GM21528 (cell line): ENCODE results near the gene CEP152.
A peak's percentile ranks its signal among the peaks of the same experiment; 100 is the strongest.
"Not testable (repeated sequence)": the region's sequence is repeated elsewhere in the genome, so short reads cannot be mapped to it uniquely, and the experiment has no call there.

Experiments used
- ATAC-seq: cut with Tn5 transposase; IDR thresholded peaks from one replicate; pipeline ENCODE4 v1.9.1; 2021; ENCODE audit warnings: mild to moderate bottlenecking, moderate library complexity; ENCODE audit not compliant: unreplicated experiment, low FRiP score

The CEP152 gene

DNA sequence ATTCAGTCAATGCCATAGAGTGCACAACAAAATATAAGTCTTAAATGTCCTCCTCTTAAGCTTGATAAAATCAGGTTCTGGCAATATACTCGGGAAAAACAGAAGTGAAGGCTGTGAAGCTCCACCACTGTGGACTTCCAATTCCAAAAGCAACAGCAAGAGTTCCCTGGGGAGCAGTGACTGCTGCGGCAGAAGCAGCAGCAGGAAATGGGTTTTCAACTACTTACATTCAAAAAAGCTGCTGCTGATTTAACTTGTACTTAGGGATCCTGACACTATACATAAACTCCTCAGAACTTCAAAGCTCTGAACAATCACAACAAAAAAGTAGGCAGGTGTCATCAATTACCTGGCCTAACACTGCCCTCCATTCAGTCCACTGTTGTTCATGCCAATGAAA lies 4.7 kb downstream of the CEP152 start:
- ATAC-seq = no peak

DNA sequence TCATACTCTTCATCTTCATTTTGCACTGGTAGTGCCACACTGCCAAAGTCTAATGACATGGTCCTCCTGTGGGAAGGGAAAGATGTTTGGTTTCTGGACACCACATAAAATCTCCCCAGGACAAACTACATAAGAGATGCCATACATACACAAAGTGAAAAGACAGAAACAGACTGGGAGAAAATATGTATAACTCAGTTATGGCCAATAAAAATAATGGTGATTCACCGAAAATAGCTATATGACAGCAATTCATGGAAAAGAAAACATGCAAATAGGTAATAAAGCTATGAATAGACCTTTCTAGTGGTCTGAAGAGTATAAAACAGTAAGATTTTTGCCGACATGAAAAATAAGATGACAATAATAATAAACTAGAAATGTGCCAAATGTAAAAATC lies 5.3 kb downstream of the CEP152 start:
- no peak for ATAC-seq

DNA sequence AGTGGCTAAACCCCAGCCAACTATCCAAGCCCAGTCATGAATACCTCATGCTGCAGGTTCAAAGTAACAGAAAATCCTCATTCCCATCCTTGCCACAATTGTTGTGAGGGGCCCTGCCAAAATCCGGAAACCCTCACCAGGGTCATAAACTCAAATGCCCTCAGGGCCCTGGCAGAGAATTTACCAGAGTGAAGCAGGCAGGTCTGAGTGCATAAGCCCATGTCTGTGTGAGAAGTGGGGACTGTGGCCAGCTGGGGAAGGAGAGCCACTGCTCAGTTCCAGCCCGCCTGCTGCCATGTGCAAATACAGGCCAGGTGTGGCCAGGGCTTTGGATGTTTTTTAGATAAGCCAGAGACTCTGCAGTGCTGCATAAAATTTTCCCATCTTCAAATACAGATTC lies 7.0 kb downstream of the CEP152 start:
- ATAC-seq = no peak

DNA sequence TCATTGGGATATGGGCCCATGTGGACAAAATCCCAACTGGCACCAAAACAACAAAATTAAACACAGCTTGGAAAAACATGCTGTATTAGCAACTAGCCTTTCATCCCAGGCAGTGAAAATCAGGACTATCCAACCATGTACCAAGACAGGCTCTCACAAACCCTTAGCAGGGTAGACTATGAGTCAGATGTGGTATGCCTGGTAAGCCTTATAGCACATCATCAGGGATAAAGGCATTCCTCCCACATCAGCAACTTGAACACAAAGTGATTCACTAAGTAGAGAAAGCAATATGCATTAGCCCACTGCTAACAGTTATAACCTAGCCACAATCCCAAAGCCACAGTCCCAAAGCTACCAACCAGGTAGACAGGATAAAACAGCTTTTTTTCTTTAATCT lies 8.0 kb downstream of the CEP152 start:
- no peak for ATAC-seq

DNA sequence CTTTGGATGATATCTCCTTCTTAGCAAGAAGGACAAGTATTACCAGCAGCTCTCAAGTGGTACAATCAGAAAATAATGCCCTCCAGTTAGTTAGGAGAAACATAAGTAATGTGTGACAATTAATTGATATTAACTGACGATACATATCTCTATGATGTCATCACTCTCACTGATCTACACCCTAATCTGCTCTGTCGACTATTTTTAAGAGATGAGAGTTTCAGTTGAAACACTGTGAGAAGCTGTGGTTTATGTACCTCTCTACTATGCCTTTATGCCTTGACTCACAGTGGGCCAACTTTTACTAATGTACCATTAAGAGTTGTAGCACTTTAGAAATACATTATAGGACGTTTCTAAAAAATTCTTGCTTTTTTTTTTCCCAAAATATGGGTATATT lies 8.6 kb downstream of the CEP152 start:
- ATAC-seq = no peak

DNA sequence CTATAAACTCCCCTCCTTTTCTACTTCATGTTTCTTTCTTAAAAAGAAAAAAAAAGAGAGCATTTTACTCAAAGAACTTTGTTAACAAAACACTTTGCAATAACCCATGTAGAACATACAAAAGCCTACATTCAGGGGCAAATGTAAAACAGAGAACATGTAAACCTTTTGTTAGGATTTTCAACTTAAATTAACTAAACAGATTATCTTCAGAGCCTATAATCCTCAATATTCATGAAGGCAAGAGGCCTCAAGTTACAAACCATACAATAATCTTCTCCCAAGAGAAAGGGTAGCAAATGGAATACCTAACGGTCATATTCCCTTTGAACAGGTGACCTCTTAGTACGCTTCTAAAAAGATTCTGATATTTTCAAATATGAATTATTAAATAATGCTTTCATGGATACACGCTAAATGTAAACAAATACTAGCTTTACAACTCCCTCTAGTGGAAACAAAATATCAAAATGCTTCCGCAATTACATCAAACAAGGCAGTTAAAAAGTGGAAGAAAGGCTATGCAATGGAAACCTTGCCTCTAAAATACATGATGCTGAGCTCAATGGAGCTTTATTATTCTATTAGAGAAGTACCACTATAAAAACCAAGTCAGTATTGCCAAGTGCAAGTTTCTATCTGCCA lies 9.9 kb downstream of the CEP152 start:
- ATAC-seq = no peak

DNA sequence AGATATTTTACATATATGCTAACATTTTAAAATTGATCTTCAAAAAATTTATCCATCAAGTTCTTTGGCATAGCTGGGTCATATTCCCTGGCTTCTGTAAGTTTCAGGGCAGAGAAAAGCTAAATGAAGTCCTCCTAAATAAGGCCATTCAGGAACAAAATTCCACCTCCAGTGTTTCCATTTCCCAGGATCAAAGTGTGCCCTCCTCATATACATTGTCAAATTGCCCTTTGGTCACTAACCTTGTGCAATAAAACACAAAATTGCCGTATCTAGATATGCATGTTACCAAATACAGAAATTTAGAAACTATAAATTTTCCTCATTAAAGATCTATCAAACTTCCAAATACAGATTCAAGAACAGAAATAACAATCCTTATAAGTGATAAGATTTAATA lies 10.6 kb downstream of the CEP152 start:
- no peak for ATAC-seq

DNA sequence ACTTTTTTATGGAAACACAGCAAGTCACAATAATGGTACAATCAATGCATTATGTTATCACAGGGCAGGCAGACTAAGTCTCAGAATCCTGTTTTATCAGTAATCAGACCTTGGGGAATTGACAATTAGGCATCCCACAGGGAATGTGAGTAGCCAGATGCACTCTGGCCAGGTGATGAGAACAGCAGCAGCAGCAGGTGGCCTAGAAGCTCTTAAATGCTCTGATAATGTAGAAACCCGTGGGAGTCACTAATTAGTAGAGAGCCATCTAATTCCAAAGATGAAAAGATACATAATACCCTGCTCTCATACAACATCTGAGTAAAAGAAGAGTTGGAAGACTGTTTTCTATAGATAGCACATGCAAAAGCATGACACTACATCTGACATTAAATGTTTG lies 12.6 kb downstream of the CEP152 start:
- no peak for ATAC-seq

DNA sequence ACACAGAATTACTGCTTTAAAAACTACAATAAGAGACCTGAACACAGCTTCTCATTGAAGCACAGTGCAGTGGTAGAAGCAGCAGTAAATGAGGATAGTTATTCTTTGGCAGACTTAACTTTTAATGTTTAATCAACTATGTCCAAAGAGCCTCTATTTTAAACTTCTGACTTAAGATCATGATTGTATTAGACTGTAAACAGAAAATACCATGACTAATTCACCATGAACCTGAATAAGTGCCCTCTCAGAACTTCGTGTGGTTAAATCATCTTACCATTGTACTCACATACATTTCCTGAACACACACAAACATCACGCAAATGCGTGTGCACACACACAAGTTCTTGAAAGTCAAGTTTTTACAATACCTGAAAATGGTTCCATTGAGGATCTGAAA lies 13.9 kb downstream of the CEP152 start:
- ATAC-seq = no peak

DNA sequence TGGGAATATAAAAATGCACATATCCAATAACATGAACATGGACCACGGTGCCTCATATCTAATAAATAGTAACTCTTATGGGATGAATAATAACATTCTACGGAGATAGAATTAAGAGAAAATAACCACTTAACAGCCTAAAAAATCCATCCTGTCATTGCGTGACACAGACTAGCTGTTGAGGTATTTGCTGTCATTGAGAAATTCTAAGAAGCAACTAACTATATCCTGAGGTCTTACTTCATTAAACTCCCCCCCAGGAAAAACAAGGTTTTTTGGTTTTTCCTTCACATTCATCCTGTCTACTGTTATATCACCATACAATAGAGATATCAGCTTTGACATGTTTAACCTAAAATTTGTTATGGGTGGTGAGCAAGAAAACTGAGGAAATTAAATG lies 14.3 kb downstream of the CEP152 start:
- ATAC-seq = no peak

DNA sequence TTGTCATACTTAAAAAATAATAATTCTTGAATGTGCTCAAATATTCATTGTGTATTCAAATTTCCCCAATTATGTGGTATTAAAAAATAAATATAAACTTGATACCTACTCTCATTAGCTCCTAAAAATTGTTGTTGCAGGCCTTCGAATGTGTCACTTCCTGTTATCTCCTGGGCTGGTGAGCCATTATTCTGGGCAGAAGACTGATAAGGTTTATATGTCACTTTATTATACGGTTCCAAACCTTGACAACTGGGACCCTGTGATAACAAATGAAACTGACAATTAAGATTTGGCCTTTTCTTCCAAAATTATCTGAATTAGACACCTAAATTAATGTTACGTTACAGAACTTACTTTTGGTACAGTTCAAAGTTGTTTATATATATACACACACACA lies 15.0 kb downstream of the CEP152 start:
- no peak for ATAC-seq

DNA sequence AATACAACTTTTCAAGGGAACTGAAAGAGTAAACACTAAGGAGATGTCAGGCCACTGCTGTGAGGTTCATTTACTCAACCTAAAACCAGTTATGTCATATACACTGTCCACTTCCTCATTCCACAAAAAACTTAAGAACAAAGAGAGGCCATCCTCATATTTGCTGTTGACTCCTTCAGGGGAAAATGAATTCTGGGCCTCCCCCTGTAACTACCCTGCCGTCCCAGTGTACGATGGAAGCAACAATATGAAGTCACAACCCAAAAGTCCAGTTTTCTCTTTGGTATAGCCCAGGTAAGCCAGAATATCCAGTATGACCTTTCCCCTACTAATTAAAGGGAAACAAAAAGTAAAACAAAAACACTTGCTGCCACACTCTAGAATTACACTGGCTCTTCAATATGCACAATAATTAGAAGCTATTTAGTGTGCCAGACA lies 16.2 kb downstream of the CEP152 start:
- peak; percentile 79 for ATAC-seq

DNA sequence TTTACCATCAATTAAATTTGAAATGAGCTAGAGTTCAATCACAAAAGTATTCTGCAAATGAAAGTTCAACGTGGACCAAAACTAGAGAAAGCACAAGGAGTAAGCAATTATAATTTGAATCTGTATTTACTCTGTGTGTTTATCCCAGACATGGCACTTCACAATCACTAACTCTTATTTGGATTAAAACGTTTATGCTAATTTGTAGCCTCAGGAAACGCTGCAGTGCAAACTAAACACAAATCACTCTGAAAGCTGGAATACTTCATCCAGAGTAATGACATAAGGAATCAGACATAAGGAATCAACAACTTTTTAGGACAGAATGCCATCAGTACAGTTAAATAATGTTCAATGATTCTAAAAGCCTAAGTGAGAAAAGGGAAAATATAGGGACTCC lies 18.5 kb downstream of the CEP152 start:
- no peak for ATAC-seq

DNA sequence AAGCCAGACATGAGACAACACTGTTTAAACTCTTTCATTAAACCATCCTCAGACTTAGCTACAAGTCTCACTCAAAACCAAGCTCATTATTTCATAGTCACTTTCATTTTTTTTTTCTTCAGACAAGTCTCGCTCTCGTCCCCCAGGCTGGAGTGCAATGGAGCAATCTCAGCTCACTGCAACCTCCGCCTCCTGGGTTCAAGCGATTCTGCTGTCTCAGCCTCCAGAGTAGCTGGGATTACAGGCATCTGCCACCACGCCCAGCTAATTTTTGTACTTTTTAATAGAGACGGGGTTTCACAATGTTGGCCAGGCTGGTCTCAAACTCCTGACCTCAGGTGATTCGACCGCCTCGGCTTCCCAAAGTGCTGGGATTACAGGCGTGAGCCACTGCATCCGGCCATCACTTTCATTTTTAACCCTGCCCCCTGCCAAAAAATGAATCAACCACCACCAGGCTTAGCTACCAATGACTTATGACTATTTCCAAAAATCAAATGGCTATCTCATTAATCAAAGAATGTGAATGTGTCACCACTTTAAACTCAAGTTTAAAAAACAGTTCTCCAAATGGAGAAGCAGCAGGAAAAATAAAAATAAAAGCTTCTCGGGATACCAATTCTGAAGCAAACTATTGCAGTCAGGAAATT lies 20.3 kb downstream of the CEP152 start:
- ATAC-seq = not testable (repeated sequence)

DNA sequence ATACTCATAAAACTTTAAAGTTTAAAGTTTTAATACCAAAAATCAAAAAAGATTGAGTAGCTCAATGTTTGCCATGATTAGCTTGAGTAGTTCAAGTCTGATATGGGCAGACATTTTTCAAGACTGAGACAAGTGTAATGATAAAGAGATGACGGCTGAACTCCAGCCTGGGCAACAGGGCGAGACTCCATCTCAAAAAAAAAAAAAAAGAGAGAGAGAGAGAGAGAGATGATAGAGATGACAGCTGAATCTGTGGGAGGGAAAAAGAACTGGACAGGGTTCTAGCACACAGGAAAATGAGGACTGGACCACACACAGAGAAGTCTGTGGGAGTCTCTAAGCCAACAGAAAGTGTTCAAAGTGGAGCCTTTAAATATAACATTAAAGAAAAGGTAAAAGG lies 25.2 kb downstream of the CEP152 start:
- no peak for ATAC-seq

DNA sequence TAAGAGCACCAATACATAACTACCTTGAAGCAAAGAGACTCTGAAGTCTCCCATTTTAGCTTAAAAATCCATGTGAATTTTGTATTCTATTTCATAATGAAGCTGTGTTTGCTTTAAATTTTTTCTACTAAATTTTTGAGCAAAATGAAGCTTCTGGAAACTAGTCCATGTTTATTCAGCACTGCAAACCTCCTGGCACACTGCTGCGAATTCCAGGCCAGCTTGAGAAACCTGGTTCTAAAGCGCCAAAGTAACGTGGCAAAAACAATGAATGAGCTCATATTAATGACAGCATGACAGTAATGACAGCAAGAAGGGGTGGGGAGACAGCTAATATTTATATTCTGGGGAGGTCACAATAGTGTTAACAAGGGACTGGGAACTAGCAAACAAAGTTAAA lies 25.7 kb downstream of the CEP152 start:
- ATAC-seq = no peak

DNA sequence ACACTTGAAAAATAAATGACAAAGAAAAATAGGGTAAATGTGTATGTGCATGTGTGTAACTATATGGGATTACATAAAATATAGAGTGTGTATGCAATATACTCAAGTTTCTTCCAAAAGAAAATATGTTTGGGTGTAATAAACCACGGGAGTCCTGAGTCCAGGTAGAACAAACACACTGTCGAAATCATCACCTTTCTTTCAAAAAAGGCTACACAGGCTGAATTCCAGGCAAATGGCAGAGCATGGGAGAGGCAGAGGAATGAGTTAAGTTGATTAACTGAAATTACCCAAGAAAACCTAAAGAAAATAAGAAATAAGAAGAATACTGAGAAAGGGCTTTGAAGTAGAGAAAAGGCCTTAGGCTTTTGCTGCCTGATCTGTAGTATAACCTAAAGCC lies 26.1 kb downstream of the CEP152 start:
- ATAC-seq = no peak

DNA sequence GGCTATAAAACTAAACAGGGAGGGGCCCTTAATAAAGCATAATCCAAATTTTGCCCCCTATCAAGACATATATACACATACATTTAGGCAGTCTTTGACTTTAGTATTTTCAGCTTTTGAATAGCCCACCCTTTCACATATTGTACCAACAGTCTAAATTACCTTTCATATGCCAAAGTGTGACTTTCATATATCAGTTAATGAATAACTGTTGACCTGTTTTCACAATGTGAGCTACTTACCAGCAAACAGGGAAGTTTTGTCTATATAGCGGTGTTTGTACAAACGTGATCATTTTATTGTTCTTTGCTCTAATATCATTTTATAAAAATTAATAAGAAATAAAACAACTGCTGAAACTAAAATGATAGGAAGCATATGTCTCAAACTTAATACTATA lies 28.0 kb downstream of the CEP152 start:
- no peak for ATAC-seq

DNA sequence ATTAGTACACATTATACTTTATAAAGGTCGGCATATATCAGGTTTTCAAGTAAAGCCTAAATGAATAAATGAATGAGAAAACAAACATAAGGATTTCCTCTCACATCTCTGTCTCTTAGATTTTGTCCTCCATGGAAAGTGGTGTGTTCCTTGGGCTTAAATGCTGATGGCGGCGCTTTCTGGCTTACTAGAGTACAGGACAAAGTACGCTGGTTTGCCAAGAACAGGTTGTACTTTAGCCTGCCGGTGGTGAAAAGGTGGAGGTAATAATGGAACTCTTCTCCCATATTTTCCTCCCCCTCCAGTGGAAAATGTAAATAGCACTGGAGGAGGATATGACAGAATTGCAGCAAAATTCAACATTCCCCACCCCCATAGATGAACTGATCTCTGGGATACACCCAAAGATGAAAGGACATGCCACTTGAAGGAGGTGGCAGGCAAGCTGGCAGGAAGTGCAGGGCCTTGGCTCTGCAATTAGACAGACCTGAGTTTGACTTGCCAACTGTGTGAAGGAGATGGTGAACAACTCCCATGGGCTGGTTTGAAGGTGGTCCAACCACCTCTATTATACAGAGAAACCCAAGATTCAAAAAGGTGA lies 29.3 kb downstream of the CEP152 start:
- no peak for ATAC-seq

DNA sequence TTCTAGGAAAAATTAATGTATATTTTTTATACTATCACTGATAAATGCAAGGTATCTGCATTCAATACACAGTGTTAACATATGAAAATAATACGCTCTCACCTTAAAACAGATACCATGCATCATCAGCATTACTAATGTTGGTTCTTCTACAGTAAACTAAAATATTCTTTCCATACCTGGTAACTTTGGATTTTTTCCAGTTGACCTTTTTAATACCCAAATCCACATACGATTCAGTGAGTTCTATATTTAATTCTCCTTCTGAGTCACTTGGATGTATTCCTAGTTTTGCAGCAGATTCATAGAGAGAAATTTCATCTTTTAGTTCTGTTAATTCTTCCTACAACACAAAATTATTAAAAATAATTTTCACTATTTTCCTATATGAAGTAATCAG lies 29.9 kb downstream of the CEP152 start:
- ATAC-seq = no peak

DNA sequence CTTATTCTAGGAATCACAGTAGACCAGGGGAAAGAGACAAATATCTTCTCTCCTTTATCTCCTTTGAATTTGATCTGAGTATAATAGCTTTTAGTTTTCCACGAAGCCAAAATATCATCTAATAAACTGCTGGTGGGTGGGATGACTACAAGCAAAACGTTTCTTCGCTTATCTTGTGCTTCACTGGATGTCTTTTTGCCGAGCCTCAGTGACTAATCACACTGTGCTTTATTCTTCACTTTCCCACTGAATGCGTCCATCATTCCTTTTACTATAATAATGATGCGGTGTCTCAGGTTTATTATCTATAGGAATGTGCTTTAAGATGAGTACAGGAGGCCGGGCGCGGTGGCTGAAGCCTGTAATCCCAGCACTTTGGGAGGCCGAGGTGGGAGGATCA lies 32.5 kb downstream of the CEP152 start:
- ATAC-seq = no peak

DNA sequence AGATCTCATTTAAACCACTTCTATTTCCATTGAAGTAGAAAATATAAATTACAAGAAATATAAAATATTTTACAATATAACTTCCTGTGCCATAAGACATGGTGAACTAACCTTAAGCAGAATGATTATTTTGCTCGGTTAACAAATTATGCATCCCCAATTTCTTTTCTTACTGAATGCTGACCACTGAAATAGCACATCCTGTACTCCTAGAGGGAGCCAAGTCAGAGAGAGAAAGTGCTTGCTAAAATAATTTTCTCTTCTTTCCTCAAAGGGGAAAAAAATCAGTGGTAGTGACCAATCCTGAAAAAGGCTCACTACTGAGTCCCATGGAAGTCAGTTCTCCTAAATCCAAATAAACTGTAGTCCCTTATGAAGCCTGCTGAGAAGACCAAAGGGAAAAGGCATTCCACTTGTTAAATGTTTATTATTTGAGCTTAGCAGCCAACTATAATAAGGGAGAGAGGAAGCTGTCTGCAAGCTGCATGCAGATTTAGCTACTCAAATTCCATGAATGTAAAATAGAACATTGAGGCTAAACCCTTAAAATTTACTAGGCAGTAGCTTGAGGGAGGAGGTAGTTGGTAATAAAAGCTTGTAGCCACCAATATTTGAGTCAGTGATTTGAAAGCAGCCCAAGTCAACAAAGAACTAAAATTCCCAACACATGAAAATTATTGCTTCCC lies 33.1 kb downstream of the CEP152 start:
- no peak for ATAC-seq
